DND-41 (cell line): ENCODE data around the gene ADK.
"Not testable (repeated sequence)": the region's sequence is repeated elsewhere in the genome, so short reads cannot be mapped to it uniquely, and the experiment has no call there.

Source experiments
- ATAC-seq: fragments of 200-7000 bp; cut with Tn5 transposase; 3 replicates; pipeline ENCODE4 v1.9.1; 2021; ENCODE audit warnings: low read depth; ENCODE audit not compliant: insufficient read depth
- DNase-seq: peaks from one replicate; pipeline ENCODE4 v3.0.0-alpha.2; 2020
- H2AFZ ChIP-seq: 2 replicates; pipeline ENCODE4 v1.6.0; 2012; ENCODE audit warnings: low read depth, low read length
- H3K27ac ChIP-seq: 2 replicates; pipeline ENCODE4 v1.5.1; 2012; ENCODE audit warnings: low read length, inconsistent platforms
- H3K27me3 ChIP-seq: fragments of 200-600 bp; sonication (generic); 2 replicates; pipeline ENCODE4 v1.6.0; 2012; ENCODE audit warnings: low read length, mild to moderate bottlenecking, inconsistent platforms; ENCODE audit not compliant: insufficient read depth, poor library complexity
- H3K36me3 ChIP-seq: 2 replicates; pipeline ENCODE4 v1.5.1; 2012; ENCODE audit warnings: low read length, inconsistent platforms; ENCODE audit not compliant: insufficient read depth
- H3K4me1 ChIP-seq: 2 replicates; pipeline ENCODE4 v1.5.1; 2012; ENCODE audit warnings: mild to moderate bottlenecking, low read length; ENCODE audit not compliant: insufficient read depth
- H3K4me2 ChIP-seq: 2 replicates; pipeline ENCODE4 v1.6.0; 2012; ENCODE audit warnings: mild to moderate bottlenecking, moderate library complexity, low read length, inconsistent platforms; ENCODE audit not compliant: insufficient read depth
- H3K4me3 ChIP-seq, 2 experiments: fragments of 200-600 bp in 1 of 2; shearing (Covaris generic) in 1 of 2; 2 replicates each; pipeline ENCODE4 v1.5.1; 2012 to 2016; ENCODE audit warnings: inconsistent platforms in 2 of 2, low read length in 2 of 2, mild to moderate bottlenecking in 2 of 2, low read depth in 1 of 2, moderate library complexity in 1 of 2
- H3K79me2 ChIP-seq: 2 replicates; pipeline ENCODE4 v1.6.0; 2012; ENCODE audit warnings: low read length, inconsistent platforms; ENCODE audit not compliant: insufficient read depth
- H3K9ac ChIP-seq: 2 replicates; pipeline ENCODE4 v1.6.0; 2012; ENCODE audit warnings: low read depth, mild to moderate bottlenecking, inconsistent platforms, low read length, moderate library complexity
- H3K9me3 ChIP-seq: 2 replicates; pipeline ENCODE4 v1.5.1; 2012; ENCODE audit warnings: low read length, moderate library complexity, mild to moderate bottlenecking, inconsistent platforms; ENCODE audit not compliant: insufficient read depth, severe bottlenecking
- H4K20me1 ChIP-seq: 2 replicates; pipeline ENCODE4 v1.6.0; 2012; ENCODE audit warnings: low read length; ENCODE audit not compliant: insufficient read depth
- CTCF ChIP-seq: IDR thresholded peaks from 2 replicates; pipeline ENCODE4 v1.5.1; 2012; ENCODE audit warnings: borderline replicate concordance, low read length, moderate library complexity, mild to moderate bottlenecking; ENCODE audit not compliant: poor library complexity, severe bottlenecking; ENCODE audit errors: extremely low read depth
- EZH2 ChIP-seq: IDR thresholded peaks from 3 replicates; pipeline ENCODE4 v1.6.1; 2012; ENCODE audit warnings: borderline replicate concordance, low read depth, mild to moderate bottlenecking, moderate library complexity, low read length, inconsistent platforms; ENCODE audit not compliant: severe bottlenecking

Gene ADK

DNA sequence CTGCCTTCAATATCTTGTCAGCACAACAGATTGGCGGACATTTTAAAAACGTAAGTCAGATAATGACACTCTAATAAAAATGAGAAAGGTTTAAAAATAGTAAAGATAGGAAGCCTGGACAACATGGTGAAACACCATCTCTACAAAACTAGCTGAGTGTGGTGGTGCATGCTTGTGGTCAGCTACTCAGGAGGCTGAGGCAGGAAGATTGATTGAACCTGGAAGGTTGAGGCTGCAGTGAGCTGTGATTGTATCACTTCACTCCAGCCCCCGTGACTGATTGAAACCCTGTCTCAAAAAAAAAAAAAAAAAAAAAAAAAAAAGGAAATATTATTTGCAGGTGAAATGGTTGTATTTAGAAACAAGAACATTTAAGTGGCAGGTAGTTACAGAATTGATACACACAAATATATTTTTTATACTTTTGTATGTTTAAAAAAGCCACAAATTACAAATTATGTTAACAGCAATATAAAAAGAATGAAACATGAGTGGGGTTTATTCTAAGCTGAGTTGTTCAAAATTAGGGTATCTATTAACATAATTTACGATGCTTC, 141.9 kb downstream of the ADK start:
- no peak overlapping the region for H3K4me3 ChIP-seq
- no peaks in the 10 kb centered on the region for H4K20me1 ChIP-seq
- no peaks in the 10 kb centered on the region for H3K4me1 ChIP-seq
- H3K9ac ChIP-seq, result no peak overlapping the region
- H3K4me2 ChIP-seq, result no peak overlapping the region
- no peak for TF ChIP-seq EZH2
- TF ChIP-seq CTCF, result no peak
- ATAC-seq (no peak), DNase-seq (no peak)
- H3K9me3 ChIP-seq, result no peaks in the 10 kb centered on the region
- H2AFZ ChIP-seq, result no peak overlapping the region
- H3K79me2 ChIP-seq, result no peaks in the 10 kb centered on the region
- no peaks in the 10 kb centered on the region for H3K27me3 ChIP-seq
- H3K36me3 ChIP-seq, result no peaks in the 10 kb centered on the region
- H3K27ac ChIP-seq, result no peak overlapping the region

GRCh38 chr10:74293686-74294371, 142.8 kb downstream of the ADK start:
- Histone ChIP-seq H3K9me3 (no peaks in the 10 kb centered on the region), H3K9ac (no peak overlapping the region), H3K36me3 (no peaks in the 10 kb centered on the region), H3K27ac (no peak overlapping the region), H2AFZ (no peak overlapping the region), H3K79me2 (no peaks in the 10 kb centered on the region), H3K4me3 (no peak overlapping the region), H3K4me2 (no peak overlapping the region), H3K4me1 (no peaks in the 10 kb centered on the region), H4K20me1 (no peaks in the 10 kb centered on the region), H3K27me3 (no peaks in the 10 kb centered on the region)
- ATAC-seq, result no peak
- no peak for DNase-seq
- TF ChIP-seq EZH2 (no peak), CTCF (no peak)

DNA sequence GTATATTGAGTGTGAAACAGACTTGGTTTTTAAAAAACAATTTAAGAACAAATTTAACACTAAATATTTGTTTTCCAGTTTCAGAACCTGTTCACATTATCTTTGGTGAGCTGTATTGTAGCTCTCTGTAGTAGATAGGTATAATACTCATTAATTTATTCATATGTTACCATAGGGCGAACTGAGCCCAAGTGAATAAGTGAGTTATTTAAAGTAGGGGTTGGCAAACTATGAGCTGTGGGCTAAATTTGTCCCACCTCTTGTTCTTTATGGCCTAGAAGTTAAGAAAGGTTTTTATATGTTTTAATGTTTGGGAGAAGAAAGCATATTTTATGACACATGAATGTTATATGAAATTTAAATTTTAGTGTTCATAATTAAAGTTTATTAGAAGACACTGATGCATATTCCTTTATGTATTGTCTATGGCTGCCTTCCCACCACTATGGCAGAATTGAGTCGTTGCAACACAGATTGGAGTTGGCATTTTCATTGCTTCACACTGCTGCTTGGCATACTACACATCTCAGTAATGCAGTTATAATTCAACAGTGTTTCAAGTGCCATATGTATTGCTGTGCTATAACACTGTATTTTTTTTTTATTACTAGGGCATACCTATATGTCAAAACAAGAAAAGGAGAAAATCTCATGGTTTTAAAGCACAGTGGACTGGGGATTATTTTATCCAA, 146.5 kb downstream of the ADK start:
- Histone ChIP-seq H2AFZ (no peak overlapping the region), H4K20me1 (no peaks in the 10 kb centered on the region), H3K79me2 (no peaks in the 10 kb centered on the region), H3K9me3 (no peaks in the 10 kb centered on the region), H3K27me3 (no peaks in the 10 kb centered on the region), H3K4me2 (no peak overlapping the region), H3K27ac (no peak overlapping the region), H3K4me1 (no peaks in the 10 kb centered on the region), H3K9ac (no peak overlapping the region), H3K36me3 (no peaks in the 10 kb centered on the region), H3K4me3 (no peak overlapping the region)
- TF ChIP-seq CTCF, result no peak
- no peak for TF ChIP-seq EZH2
- DNase-seq (no peak), ATAC-seq (no peak)

DNA sequence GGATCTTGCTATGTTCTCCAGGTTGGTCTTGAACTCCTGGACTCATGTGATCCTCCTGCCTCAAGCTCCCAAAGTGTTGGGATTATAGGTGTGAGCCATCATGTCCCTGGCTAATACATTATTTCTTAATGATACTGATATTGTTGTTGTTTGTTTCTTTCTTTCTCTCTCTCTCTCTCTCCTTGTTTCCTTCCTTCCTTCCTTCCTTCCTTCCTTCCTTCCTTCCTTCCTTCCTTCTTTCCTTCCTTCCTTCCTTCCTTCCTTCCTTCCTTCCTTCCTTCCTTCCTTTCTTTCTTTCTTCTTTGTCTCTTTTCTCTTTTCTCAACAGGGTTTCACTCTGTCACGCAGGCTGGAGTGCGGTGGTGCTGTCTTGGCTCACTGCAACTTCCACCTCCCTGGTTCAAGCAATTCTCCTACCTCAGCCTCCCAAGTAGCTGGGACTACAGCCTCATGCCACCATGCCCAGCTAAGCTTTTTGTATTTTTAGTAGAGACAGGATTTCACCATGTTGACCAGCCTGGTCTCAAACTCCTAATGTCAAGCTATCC, 149.1 kb downstream of the ADK start:
- H3K4me1 ChIP-seq, H3K9me3 ChIP-seq, H4K20me1 ChIP-seq, H2AFZ ChIP-seq, H3K9ac ChIP-seq, H3K4me2 ChIP-seq, H3K4me3 ChIP-seq, H3K27ac ChIP-seq, H3K27me3 ChIP-seq, ATAC-seq, DNase-seq, H3K79me2 ChIP-seq, H3K36me3 ChIP-seq: not testable (repeated sequence)
